NT2/D1 (cell line): ENCODE results near the gene TSC2.
A peak's percentile ranks its signal among the peaks of the same experiment; 100 is the strongest.

Experiments
- DNase-seq: peaks from one replicate; pipeline ENCODE4 v3.0.0-alpha.2; 2011; ENCODE audit warnings: low read depth, low spot score
- H3K27me3 ChIP-seq: 2 replicates; pipeline ENCODE4 v1.6.0; 2011; ENCODE audit warnings: mild to moderate bottlenecking; ENCODE audit not compliant: insufficient read length, insufficient read depth
- H3K36me3 ChIP-seq: 2 replicates; pipeline ENCODE4 v1.6.1; 2011; ENCODE audit warnings: mild to moderate bottlenecking, low read length, mixed read lengths; ENCODE audit not compliant: insufficient read depth, insufficient read length
- H3K4me1 ChIP-seq: 2 replicates; pipeline ENCODE4 v1.5.1; 2011; ENCODE audit not compliant: insufficient read depth, insufficient read length
- H3K4me3 ChIP-seq: 2 replicates; pipeline ENCODE4 v1.5.1; 2011; ENCODE audit warnings: low read depth; ENCODE audit not compliant: insufficient read length
- H3K9ac ChIP-seq: 2 replicates; pipeline ENCODE4 v1.6.0; 2011; ENCODE audit warnings: low read depth; ENCODE audit not compliant: insufficient read length
- H3K9me3 ChIP-seq: 2 replicates; pipeline ENCODE4 v1.5.1; 2011; ENCODE audit warnings: mild to moderate bottlenecking, low read length; ENCODE audit not compliant: insufficient read depth
- SUZ12 ChIP-seq: IDR thresholded peaks from 2 replicates; pipeline ENCODE4 v1.6.1; 2011; ENCODE audit not compliant: insufficient read length, insufficient read depth; ENCODE audit errors: extremely low read depth
- YY1 ChIP-seq: IDR thresholded peaks from 2 replicates; pipeline ENCODE4 v1.6.1; 2011; ENCODE audit not compliant: insufficient read length, insufficient read depth
- ZNF274 ChIP-seq: IDR thresholded peaks from 2 replicates; pipeline ENCODE4 v1.6.1; 2011; ENCODE audit warnings: mild to moderate bottlenecking, low read depth, low read length

The TSC2 gene

DNA sequence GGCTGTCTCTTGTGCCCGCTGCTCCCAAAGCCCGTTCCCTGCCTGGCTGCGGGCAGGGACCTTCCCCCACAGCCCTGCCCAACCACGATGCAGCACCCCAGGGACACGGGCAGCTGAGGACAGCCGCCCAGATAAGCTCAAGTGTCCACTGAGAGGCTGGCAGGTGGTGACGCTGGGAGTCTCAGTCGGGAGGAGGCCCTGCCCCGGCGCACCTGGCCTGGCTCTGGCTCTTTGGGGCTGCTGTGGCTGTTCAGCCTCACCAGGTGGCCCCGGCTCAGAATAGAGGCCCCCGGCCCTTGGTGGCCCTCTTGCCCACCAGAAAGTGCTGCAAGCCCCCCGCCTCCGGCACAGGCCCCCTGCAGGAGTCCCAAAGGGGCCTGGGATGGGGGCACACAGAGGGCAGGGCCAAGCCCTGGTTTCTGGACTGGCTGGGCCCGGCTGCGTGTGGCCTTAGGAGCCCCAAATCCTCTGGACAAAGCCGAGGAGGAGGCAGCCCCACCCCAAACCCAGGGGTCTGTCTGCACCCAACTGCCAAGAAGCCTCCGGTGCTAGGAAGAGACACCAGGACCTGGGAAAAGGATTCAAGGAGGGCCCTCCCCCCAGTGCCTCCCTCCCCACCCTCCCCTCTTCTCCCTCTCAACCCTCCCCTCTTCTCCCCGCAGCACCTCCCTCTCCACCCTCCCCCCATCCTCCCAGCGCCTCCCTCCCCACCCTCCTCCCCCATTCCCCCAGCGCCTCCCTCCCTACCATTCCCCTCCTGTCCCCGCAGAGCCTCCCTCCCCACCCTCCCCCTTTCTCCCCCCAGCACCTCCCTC is 5.4 kb upstream of the TSC2 start:
- no peak for DNase-seq
- H3K4me3 ChIP-seq: no peak overlapping the region
- peaks cover 43% of the 10 kb centered on the region for H3K36me3 ChIP-seq
- TF ChIP-seq SUZ12: no peak
- no peak for TF ChIP-seq YY1
- TF ChIP-seq ZNF274: no peak
- peaks cover 31% of the 10 kb centered on the region for H3K4me1 ChIP-seq
- H3K9ac ChIP-seq: peak overlapping the region; percentile 72
- H3K9me3 ChIP-seq: no peaks in the 10 kb centered on the region
- H3K27me3 ChIP-seq: no peaks in the 10 kb centered on the region

DNA sequence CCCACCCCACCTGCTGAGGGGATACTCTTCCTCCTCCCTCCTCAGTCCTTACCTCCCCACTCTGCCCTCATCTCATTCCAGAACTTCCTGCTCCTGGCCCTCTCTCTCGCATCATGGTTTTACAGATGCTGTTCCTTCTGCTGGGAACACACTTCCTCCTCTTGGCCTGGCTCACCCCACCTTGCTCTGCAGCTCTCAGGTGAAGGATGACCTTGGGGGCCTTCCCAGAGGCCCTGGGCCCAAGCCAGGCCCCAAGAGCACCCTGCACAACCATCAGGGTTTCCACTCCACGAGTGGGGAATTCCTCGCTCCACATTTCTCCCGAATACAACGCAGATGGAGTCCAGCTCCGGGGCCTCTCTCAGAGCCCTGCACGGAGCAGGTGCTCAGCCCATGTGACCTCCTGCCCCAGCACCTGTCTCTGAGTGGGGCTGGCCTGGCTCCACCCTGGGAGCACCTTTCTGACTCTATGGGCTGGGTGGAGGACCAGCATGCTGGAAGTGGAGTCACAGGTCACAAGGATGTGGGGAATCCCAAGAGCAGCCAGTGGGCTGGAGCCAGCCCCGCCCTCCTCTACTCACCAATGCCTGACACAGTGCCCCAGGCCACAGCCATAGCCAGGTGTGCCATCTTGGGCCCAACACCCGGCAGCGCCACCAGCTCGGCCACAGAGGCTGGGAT is 4.7 kb upstream of the TSC2 start:
- Histone ChIP-seq H3K9me3 (no peaks in the 10 kb centered on the region), H3K4me3 (no peak overlapping the region), H3K9ac (peak overlapping the region; percentile 32), H3K27me3 (no peaks in the 10 kb centered on the region), H3K36me3 (peaks cover 37% of the 10 kb centered on the region), H3K4me1 (peaks cover 31% of the 10 kb centered on the region)
- DNase-seq: no peak
- no peak for TF ChIP-seq SUZ12
- no peak for TF ChIP-seq ZNF274
- TF ChIP-seq YY1: no peak

- no peak for DNase-seq
- TF ChIP-seq YY1 (no peak), SUZ12 (no peak), ZNF274 (no peak)
- H3K27me3 ChIP-seq: no peaks in the 10 kb centered on the region
- H3K4me1 ChIP-seq: peaks cover 37% of the 10 kb centered on the region
- H3K36me3 ChIP-seq: peaks cover 35% of the 10 kb centered on the region
- peak overlapping the region; percentile 32 for H3K9ac ChIP-seq
- H3K9me3 ChIP-seq: no peaks in the 10 kb centered on the region
- no peak overlapping the region for H3K4me3 ChIP-seq
Observed at GRCh38 chr16:2043667-2044451, 3.9 kb upstream of the TSC2 start.

- Histone ChIP-seq H3K9me3 (no peaks in the 10 kb centered on the region), H3K4me1 (peaks cover 33% of the 10 kb centered on the region), H3K9ac (no peak overlapping the region), H3K36me3 (peaks cover 29% of the 10 kb centered on the region), H3K27me3 (no peaks in the 10 kb centered on the region), H3K4me3 (no peak overlapping the region)
- no peak for DNase-seq
- TF ChIP-seq SUZ12: no peak
- TF ChIP-seq ZNF274: no peak
- no peak for TF ChIP-seq YY1
Observed at GRCh38 chr16:2044541-2044940, 3.2 kb upstream of the TSC2 start.

GRCh38 chr16:2045965-2046892 is 1.6 kb upstream of the TSC2 start:
- peak overlapping the region; percentile 56 for H3K9ac ChIP-seq
- TF ChIP-seq SUZ12 (no peak), ZNF274 (no peak)
- H3K36me3 ChIP-seq: peaks cover 32% of the 10 kb centered on the region
- peak overlapping the region; percentile 93 for H3K4me3 ChIP-seq
- no peaks in the 10 kb centered on the region for H3K27me3 ChIP-seq
- peaks cover 25% of the 10 kb centered on the region for H3K4me1 ChIP-seq
- DNase-seq: no peak
- no peaks in the 10 kb centered on the region for H3K9me3 ChIP-seq

DNA sequence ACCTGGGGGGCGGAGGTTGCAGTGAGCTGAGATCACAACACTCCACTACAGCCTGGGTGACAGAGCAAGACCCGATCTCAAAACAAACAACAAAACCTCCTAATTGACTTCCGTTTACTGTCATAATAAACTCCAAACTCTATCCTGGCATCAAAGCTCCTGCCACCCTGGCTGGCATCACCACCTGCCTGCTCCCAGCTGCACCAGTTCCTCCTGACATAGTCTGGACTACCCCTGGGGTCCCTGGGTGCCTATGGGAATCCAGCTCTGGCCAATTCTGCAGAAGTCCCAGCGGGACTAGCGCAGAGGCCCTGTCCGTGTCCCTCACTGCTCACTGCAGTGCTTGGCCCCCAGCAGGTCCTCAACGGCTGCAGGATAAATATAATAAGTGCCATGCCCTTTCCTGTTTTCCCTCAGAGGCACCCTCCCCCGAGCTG is 874 bp upstream of the TSC2 start:
- H3K4me1 ChIP-seq: peaks cover 24% of the 10 kb centered on the region
- peaks cover 39% of the 10 kb centered on the region for H3K36me3 ChIP-seq
- no peaks in the 10 kb centered on the region for H3K9me3 ChIP-seq
- TF ChIP-seq YY1: no peak
- TF ChIP-seq ZNF274: no peak
- TF ChIP-seq SUZ12: no peak
- peak overlapping the region; percentile 93 for H3K4me3 ChIP-seq
- H3K27me3 ChIP-seq: no peaks in the 10 kb centered on the region
- H3K9ac ChIP-seq: peak overlapping the region; percentile 90
- DNase-seq: no peak

DNA sequence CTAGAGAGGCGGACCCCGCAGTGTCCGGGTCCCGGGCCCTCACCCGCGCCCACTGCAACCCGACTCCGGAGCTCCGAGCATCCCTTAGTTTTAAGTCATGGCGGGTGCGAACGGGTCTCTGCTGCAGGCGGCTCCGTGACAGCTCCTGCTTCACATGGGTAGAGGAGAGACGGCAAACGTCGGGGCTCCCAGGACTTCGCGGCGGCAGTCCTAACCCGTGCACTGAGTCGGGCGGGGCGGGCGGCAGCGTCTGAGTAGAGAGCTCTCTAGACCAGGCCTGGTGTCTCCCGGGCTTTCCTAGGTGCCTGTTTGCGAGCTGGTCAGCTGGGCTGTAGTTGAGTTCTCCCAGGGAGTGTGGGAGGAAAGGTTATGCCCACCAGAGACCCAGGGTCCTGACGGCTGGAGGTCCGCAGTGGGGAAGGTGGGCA is 345 bp downstream of the TSC2 start:
- TF ChIP-seq YY1 (no peak), SUZ12 (no peak), ZNF274 (no peak)
- Histone ChIP-seq H3K27me3 (no peaks in the 10 kb centered on the region), H3K36me3 (peaks cover 48% of the 10 kb centered on the region), H3K4me3 (peak overlapping the region; percentile 93), H3K9me3 (no peaks in the 10 kb centered on the region), H3K4me1 (peaks cover 18% of the 10 kb centered on the region), H3K9ac (peak overlapping the region; percentile 93)
- DNase-seq: no peak
